GM23338 (cell line): ENCODE data around the gene SLC9A8. TPM values are rescaled to one million over a fixed set of nuclear protein-coding genes. Genes with fewer than 3 reads are reported as not detected.

Source experiments
- ATAC-seq: fragments of 200-7000 bp; cut with Tn5 transposase; 3 replicates; pipeline ENCODE4 v1.9.1; 2020
- DNase-seq: peaks from one replicate; pipeline ENCODE4 v3.0.0-alpha.2; 2015; ENCODE audit warnings: low spot score
- H2AFZ ChIP-seq: fragments of 200-600 bp; sonication (generic); 2 replicates; pipeline ENCODE4 v1.8.0; 2016; ENCODE audit warnings: antibody characterized with exemption, mild to moderate bottlenecking, moderate library complexity
- H3F3A ChIP-seq: fragments of 200-600 bp; sonication (generic); replicated peaks from 2 replicates; pipeline ENCODE4 v1.8.0; 2017; ENCODE audit warnings: antibody characterized with exemption, mixed run types, low read depth
- H3K27ac ChIP-seq: fragments of 200-600 bp; sonication (generic); 2 replicates; pipeline ENCODE4 v1.6.1; 2016; ENCODE audit warnings: low read depth
- H3K27me3 ChIP-seq: fragments of 200-600 bp; sonication (generic); 2 replicates; pipeline ENCODE4 v1.8.0; 2016; ENCODE audit warnings: mild to moderate bottlenecking, mixed run types, moderate library complexity; ENCODE audit not compliant: insufficient read depth
- H3K36me3 ChIP-seq: fragments of 200-600 bp; sonication (generic); 2 replicates; pipeline ENCODE4 v1.8.0; 2016; ENCODE audit warnings: mild to moderate bottlenecking; ENCODE audit not compliant: insufficient read depth
- H3K4me1 ChIP-seq: fragments of 200-600 bp; sonication (generic); 2 replicates; pipeline ENCODE4 v1.8.0; 2016; ENCODE audit warnings: mild to moderate bottlenecking, moderate library complexity; ENCODE audit not compliant: insufficient read depth
- H3K4me2 ChIP-seq: fragments of 200-600 bp; sonication (generic); 2 replicates; pipeline ENCODE4 v1.7.1; 2017; ENCODE audit warnings: mixed run types
- H3K4me3 ChIP-seq: fragments of 200-600 bp; sonication (generic); 2 replicates; pipeline ENCODE4 v1.6.1; 2016; ENCODE audit warnings: mixed run types
- H3K79me2 ChIP-seq: fragments of 200-600 bp; sonication (generic); replicated peaks from 2 replicates; pipeline ENCODE4 v1.8.0; 2017; ENCODE audit warnings: mild to moderate bottlenecking; ENCODE audit not compliant: insufficient read depth
- H3K9me2 ChIP-seq: fragments of 200-600 bp; sonication (generic); 2 replicates; pipeline ENCODE4 v1.8.0; 2017; ENCODE audit not compliant: insufficient read depth
- H4K20me1 ChIP-seq: fragments of 200-600 bp; sonication (generic); replicated peaks from 2 replicates; pipeline ENCODE4 v1.8.0; 2017; ENCODE audit warnings: mild to moderate bottlenecking; ENCODE audit not compliant: insufficient read depth
- H3K27ac Mint-ChIP-seq: 2 replicates; pipeline ENCODE4 v1.8.0; 2020; ENCODE audit warnings: inconsistent platforms, mild to moderate bottlenecking, moderate library complexity, mixed read lengths
- H3K27me3 Mint-ChIP-seq: 3 replicates; pipeline ENCODE4 v1.8.0; 2022; ENCODE audit warnings: low read depth, mild to moderate bottlenecking, moderate library complexity, mixed read lengths, inconsistent platforms; ENCODE audit not compliant: insufficient read depth, poor library complexity
- H3K36me3 Mint-ChIP-seq: 3 replicates; pipeline ENCODE4 v1.8.0; 2021; ENCODE audit warnings: low read depth, mild to moderate bottlenecking, inconsistent platforms, moderate library complexity, mixed read lengths
- H3K4me1 Mint-ChIP-seq: 3 replicates; pipeline ENCODE4 v1.8.0; 2020; ENCODE audit warnings: mild to moderate bottlenecking, inconsistent platforms, mixed read lengths
- H3K4me3 Mint-ChIP-seq: 3 replicates; pipeline ENCODE4 v1.8.0; 2021; ENCODE audit warnings: moderate library complexity, mild to moderate bottlenecking, inconsistent platforms, mixed read lengths
- H3K9me3 Mint-ChIP-seq: 3 replicates; pipeline ENCODE4 v1.8.0; 2020; ENCODE audit warnings: moderate library complexity, mild to moderate bottlenecking, inconsistent platforms, mixed read lengths
- NANOG ChIP-seq: IDR thresholded peaks from 2 replicates; pipeline ENCODE4 v1.6.1; 2016; ENCODE audit warnings: antibody characterized with exemption, borderline replicate concordance
- POLR2AphosphoS5 ChIP-seq: IDR thresholded peaks from 2 replicates; pipeline ENCODE4 v1.6.1; 2016; ENCODE audit warnings: antibody characterized with exemption, low read depth
- ZNF114 ChIP-seq: fragments of 250-450 bp; sonication (Bioruptor Pico); IDR thresholded peaks from 2 replicates; pipeline ENCODE4 v1.5.0; 2020; ENCODE audit warnings: mild to moderate bottlenecking, moderate library complexity
- polyA plus RNA-seq: library from polyadenylated mRNA; unstranded; fragments of >200 nt; fragmentation: Nextera tagmentation; extraction: Ambion mirVana; gene quantifications from 2 replicates; pipeline ENCODE4 v1.2.1, GENCODE V29; 2016
- total RNA-seq: library from RNA; depleted of rRNA; stranded (reverse); fragments of >200 nt; shearing (Covaris generic); gene quantifications from 2 replicates; pipeline ENCODE4 v1.2.3, GENCODE V29; 2014
- TF ChIP-seq, protein P1 (sequence below): IDR thresholded peaks from one replicate; pipeline ENCODE4 v1.6.1; 2018; ENCODE audit warnings: antibody characterized with exemption; ENCODE audit not compliant: unreplicated experiment
- TF ChIP-seq, protein P2 (sequence below): fragments of 250-450 bp; sonication (Bioruptor Pico); IDR thresholded peaks from 2 replicates; pipeline ENCODE4 v1.5.0; 2020; ENCODE audit warnings: mild to moderate bottlenecking, moderate library complexity
- TF ChIP-seq, protein P3 (sequence below), 2 experiments: fragments of 200-600 bp in 1 of 2; sonication (generic) in 1 of 2; conservative IDR thresholded peaks; 2 replicates each; pipeline versions ENCODE4 v1.5.1 to v1.6.1; 2016 to 2017; ENCODE audit warnings: antibody characterized with exemption in 2 of 2, low read depth in 2 of 2, mild to moderate bottlenecking in 2 of 2, moderate library complexity in 1 of 2

SLC9A8 gene
- total and polyA plus RNA-seq, 2 experiments from 2014 or later: 2.6 to 6.4 TPM

- Mint-ChIP-seq H3K27ac (no peak overlapping the region), H3K9me3 (peaks cover 4% of the 10 kb centered on the region; the same call in 1 of the 3 replicates), H3K4me1 (peaks cover 18% of the 10 kb centered on the region), H3K27me3 (peaks cover 19% of the 10 kb centered on the region), H3K36me3 (no peaks in the 10 kb centered on the region), H3K4me3 (no peak overlapping the region)
- Histone ChIP-seq H3K4me2 (no peak overlapping the region), H3K27me3 (no peaks in the 10 kb centered on the region), H3F3A (peaks cover 7% of the 10 kb centered on the region; the same call in 1 of the 2 replicates), H3K27ac (no peak overlapping the region), H3K4me3 (no peak overlapping the region), H3K36me3 (no peaks in the 10 kb centered on the region), H3K79me2 (peaks cover 16% of the 10 kb centered on the region), H3K4me1 (peaks cover 6% of the 10 kb centered on the region; the same call in 1 of the 2 replicates), H2AFZ (no peak overlapping the region), H4K20me1 (peaks cover 12% of the 10 kb centered on the region), H3K9me2 (no peaks in the 10 kb centered on the region)
- TF ChIP-seq POLR2AphosphoS5 (no peak), ZNF114 (CRISPR knock-in tag) (no peak), NANOG (no peak)
- TF ChIP-seq, protein P1, sequence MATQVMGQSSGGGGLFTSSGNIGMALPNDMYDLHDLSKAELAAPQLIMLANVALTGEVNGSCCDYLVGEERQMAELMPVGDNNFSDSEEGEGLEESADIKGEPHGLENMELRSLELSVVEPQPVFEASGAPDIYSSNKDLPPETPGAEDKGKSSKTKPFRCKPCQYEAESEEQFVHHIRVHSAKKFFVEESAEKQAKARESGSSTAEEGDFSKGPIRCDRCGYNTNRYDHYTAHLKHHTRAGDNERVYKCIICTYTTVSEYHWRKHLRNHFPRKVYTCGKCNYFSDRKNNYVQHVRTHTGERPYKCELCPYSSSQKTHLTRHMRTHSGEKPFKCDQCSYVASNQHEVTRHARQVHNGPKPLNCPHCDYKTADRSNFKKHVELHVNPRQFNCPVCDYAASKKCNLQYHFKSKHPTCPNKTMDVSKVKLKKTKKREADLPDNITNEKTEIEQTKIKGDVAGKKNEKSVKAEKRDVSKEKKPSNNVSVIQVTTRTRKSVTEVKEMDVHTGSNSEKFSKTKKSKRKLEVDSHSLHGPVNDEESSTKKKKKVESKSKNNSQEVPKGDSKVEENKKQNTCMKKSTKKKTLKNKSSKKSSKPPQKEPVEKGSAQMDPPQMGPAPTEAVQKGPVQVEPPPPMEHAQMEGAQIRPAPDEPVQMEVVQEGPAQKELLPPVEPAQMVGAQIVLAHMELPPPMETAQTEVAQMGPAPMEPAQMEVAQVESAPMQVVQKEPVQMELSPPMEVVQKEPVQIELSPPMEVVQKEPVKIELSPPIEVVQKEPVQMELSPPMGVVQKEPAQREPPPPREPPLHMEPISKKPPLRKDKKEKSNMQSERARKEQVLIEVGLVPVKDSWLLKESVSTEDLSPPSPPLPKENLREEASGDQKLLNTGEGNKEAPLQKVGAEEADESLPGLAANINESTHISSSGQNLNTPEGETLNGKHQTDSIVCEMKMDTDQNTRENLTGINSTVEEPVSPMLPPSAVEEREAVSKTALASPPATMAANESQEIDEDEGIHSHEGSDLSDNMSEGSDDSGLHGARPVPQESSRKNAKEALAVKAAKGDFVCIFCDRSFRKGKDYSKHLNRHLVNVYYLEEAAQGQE: no peak
- TF ChIP-seq, protein P2, sequence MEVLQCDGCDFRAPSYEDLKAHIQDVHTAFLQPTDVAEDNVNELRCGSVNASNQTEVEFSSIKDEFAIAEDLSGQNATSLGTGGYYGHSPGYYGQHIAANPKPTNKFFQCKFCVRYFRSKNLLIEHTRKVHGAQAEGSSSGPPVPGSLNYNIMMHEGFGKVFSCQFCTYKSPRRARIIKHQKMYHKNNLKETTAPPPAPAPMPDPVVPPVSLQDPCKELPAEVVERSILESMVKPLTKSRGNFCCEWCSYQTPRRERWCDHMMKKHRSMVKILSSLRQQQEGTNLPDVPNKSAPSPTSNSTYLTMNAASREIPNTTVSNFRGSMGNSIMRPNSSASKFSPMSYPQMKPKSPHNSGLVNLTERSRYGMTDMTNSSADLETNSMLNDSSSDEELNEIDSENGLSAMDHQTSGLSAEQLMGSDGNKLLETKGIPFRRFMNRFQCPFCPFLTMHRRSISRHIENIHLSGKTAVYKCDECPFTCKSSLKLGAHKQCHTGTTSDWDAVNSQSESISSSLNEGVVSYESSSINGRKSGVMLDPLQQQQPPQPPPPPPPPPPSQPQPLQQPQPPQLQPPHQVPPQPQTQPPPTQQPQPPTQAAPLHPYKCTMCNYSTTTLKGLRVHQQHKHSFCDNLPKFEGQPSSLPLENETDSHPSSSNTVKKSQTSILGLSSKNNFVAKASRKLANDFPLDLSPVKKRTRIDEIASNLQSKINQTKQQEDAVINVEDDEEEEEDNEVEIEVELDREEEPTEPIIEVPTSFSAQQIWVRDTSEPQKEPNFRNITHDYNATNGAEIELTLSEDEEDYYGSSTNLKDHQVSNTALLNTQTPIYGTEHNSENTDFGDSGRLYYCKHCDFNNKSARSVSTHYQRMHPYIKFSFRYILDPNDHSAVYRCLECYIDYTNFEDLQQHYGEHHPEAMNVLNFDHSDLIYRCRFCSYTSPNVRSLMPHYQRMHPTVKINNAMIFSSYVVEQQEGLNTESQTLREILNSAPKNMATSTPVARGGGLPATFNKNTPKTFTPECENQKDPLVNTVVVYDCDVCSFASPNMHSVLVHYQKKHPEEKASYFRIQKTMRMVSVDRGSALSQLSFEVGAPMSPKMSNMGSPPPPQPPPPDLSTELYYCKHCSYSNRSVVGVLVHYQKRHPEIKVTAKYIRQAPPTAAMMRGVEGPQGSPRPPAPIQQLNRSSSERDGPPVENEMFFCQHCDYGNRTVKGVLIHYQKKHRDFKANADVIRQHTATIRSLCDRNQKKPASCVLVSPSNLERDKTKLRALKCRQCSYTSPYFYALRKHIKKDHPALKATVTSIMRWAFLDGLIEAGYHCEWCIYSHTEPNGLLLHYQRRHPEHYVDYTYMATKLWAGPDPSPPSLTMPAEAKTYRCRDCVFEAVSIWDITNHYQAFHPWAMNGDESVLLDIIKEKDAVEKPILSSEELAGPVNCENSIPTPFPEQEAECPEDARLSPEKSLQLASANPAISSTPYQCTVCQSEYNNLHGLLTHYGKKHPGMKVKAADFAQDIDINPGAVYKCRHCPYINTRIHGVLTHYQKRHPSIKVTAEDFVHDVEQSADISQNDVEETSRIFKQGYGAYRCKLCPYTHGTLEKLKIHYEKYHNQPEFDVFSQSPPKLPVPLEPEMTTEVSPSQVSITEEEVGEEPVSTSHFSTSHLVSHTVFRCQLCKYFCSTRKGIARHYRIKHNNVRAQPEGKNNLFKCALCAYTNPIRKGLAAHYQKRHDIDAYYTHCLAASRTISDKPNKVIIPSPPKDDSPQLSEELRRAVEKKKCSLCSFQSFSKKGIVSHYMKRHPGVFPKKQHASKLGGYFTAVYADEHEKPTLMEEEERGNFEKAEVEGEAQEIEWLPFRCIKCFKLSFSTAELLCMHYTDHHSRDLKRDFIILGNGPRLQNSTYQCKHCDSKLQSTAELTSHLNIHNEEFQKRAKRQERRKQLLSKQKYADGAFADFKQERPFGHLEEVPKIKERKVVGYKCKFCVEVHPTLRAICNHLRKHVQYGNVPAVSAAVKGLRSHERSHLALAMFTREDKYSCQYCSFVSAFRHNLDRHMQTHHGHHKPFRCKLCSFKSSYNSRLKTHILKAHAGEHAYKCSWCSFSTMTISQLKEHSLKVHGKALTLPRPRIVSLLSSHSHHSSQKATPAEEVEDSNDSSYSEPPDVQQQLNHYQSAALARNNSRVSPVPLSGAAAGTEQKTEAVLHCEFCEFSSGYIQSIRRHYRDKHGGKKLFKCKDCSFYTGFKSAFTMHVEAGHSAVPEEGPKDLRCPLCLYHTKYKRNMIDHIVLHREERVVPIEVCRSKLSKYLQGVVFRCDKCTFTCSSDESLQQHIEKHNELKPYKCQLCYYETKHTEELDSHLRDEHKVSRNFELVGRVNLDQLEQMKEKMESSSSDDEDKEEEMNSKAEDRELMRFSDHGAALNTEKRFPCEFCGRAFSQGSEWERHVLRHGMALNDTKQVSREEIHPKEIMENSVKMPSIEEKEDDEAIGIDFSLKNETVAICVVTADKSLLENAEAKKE (CRISPR knock-in tag): no peak
- TF ChIP-seq, protein P3, sequence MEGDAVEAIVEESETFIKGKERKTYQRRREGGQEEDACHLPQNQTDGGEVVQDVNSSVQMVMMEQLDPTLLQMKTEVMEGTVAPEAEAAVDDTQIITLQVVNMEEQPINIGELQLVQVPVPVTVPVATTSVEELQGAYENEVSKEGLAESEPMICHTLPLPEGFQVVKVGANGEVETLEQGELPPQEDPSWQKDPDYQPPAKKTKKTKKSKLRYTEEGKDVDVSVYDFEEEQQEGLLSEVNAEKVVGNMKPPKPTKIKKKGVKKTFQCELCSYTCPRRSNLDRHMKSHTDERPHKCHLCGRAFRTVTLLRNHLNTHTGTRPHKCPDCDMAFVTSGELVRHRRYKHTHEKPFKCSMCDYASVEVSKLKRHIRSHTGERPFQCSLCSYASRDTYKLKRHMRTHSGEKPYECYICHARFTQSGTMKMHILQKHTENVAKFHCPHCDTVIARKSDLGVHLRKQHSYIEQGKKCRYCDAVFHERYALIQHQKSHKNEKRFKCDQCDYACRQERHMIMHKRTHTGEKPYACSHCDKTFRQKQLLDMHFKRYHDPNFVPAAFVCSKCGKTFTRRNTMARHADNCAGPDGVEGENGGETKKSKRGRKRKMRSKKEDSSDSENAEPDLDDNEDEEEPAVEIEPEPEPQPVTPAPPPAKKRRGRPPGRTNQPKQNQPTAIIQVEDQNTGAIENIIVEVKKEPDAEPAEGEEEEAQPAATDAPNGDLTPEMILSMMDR (conservative IDR thresholded peaks at IDR 0.05; ENCODE audit: low read depth in 2 of 2): no peak
- no peak for DNase-seq
- ATAC-seq: no peak
Measured at GRCh38 chr20:49918446-49918845, 105.8 kb downstream of the SLC9A8 start.
